Activated B cell treated with CpG ODN at 0.5 μM for 24 hours (primary cell): ENCODE results near the gene UPF1. TPM values are rescaled to one million over a fixed set of nuclear protein-coding genes. Genes with fewer than 3 reads are reported as not detected.

Experiments used
- ATAC-seq: fragments of 200-7000 bp; cut with Tn5 transposase; one replicate; pipeline ENCODE4 v1.10.0; 2021; ENCODE audit warnings: low read depth, mild to moderate bottlenecking, moderate library complexity
- CTCF ChIA-PET: fragments of 350-600 bp; sonication (Branson Sonifier 250); formaldehyde crosslinking; loops from one replicate; lab custom pipeline; 2021; ENCODE audit warnings: antibody characterized with exemption; lab: Charles Lee
- POLR2A ChIA-PET: fragments of 350-600 bp; sonication (Branson Sonifier 250); formaldehyde crosslinking; loops from one replicate; lab custom pipeline; 2021; ENCODE audit warnings: antibody characterized with exemption; lab: Charles Lee
- DNase-seq: peaks from one replicate; pipeline ENCODE4 v3.0.0; 2022
- H3K27ac Mint-ChIP-seq: one replicate; pipeline ENCODE4 v1.8.0; 2020; ENCODE audit warnings: mixed read lengths
- H3K27me3 Mint-ChIP-seq: one replicate; pipeline ENCODE4 v1.8.0; 2021; ENCODE audit warnings: mixed read lengths
- H3K36me3 Mint-ChIP-seq: one replicate; pipeline ENCODE4 v1.8.0; 2021; ENCODE audit warnings: low read depth, mixed read lengths
- H3K4me1 Mint-ChIP-seq: one replicate; pipeline ENCODE4 v1.8.0; 2021; ENCODE audit warnings: mixed read lengths
- H3K4me3 Mint-ChIP-seq: one replicate; pipeline ENCODE4 v1.8.0; 2020; ENCODE audit warnings: mild to moderate bottlenecking, mixed read lengths
- H3K9me3 Mint-ChIP-seq: one replicate; pipeline ENCODE4 v1.8.0; 2020; ENCODE audit warnings: mixed read lengths
- CTCF ChIP-seq: fragments of 200-600 bp; IDR thresholded peaks from one replicate; pipeline ENCODE4 v1.8.0; 2022; ENCODE audit warnings: antibody characterized with exemption, mild to moderate bottlenecking
- intact Hi-C: fragments of 100-400 bp; cut with micrococcal nuclease; formaldehyde crosslinking; loops from one replicate; pipeline ENCODE4 v1.15.1; 2024
- total RNA-seq: library from RNA; stranded (reverse); gene quantifications from 2 replicates; pipeline ENCODE4 v1.2.3, GENCODE V29; 2022

UPF1 gene
- total RNA-seq = 93.2 and 107 TPM in 2 replicates

GRCh38 chr19:18831524-18832305 is at the start of gene UPF1:
TSS of gene UPF1 (plus strand) at chr19:18831959. CDS start at chr19:18832210, 251 bp downstream.
- peak; percentile 84 for ATAC-seq
- peaks cover 5% of the 10 kb centered on the region for H3K9me3 Mint-ChIP-seq
- H3K4me1 Mint-ChIP-seq = peaks cover 35% of the 10 kb centered on the region
- peak within 1 kb of the TSS; percentile 90 for H3K4me3 Mint-ChIP-seq
- H3K36me3 Mint-ChIP-seq = peaks cover 38% of the 10 kb centered on the region
- ChIA-PET CTCF (interaction anchor here (0.8 to 1.9 kb wide), 6 partner anchors 12 to 243 kb away, joined by 3 to 13 read pairs (median 5); partner anchors contain the start of gene REX1BD), POLR2A (interaction anchor here (0.5 to 2.2 kb wide), 23 partner anchors 9 to 400 kb away, joined by 3 to 15 read pairs (median 4); partner anchors contain the start of genes COMP, COPE, CRTC1 and DDX49)
- DNase-seq = peak; percentile 97
- intact Hi-C loops = loop anchor here (1.0 to 5.0 kb wide), 6 partner anchors 88 to 394 kb away; partner anchors contain the start of genes COPE, DDX49, ELL and ISYNA1
- TF ChIP-seq CTCF = no peak
- H3K27ac Mint-ChIP-seq = peak within 1 kb of the TSS; percentile 77
- no peaks in the 10 kb centered on the region for H3K27me3 Mint-ChIP-seq

- POLR2A ChIA-PET = no interaction called here
- CTCF ChIA-PET = no interaction called here
- H3K27me3 Mint-ChIP-seq = peaks cover 31% of the 10 kb centered on the region
- H3K4me1 Mint-ChIP-seq = peaks cover 21% of the 10 kb centered on the region
- TF ChIP-seq CTCF = no peak
- intact Hi-C loops = no loop called here
- H3K36me3 Mint-ChIP-seq = peaks cover under 1% of the 10 kb centered on the region
- H3K27ac Mint-ChIP-seq = no peak overlapping the region
- ATAC-seq (no peak), DNase-seq (no peak)
- no peaks in the 10 kb centered on the region for H3K9me3 Mint-ChIP-seq
- no peak overlapping the region for H3K4me3 Mint-ChIP-seq
These were observed 49.1 kb upstream of the UPF1 start for GRCh38 chr19:18782559-18783225.

- CTCF ChIA-PET = no interaction called here
These were observed 47.6 kb upstream of the UPF1 start for GRCh38 chr19:18783958-18784785.

GRCh38 chr19:18784786-18785120 is 47.0 kb upstream of the UPF1 start:
- intact Hi-C loops = loop anchor here (5.0 kb wide), 1 partner anchor 147 kb away; the partner anchor contains the start of gene KLHL26
- no peak for TF ChIP-seq CTCF
- no peak for DNase-seq
- POLR2A ChIA-PET = no interaction called here
- CTCF ChIA-PET = no interaction called here
- no peak for ATAC-seq
- no peak overlapping the region for H3K4me3 Mint-ChIP-seq
- peaks cover 37% of the 10 kb centered on the region for H3K4me1 Mint-ChIP-seq
- no peaks in the 10 kb centered on the region for H3K9me3 Mint-ChIP-seq
- no peak overlapping the region for H3K27ac Mint-ChIP-seq
- no peaks in the 10 kb centered on the region for H3K36me3 Mint-ChIP-seq
- H3K27me3 Mint-ChIP-seq = peaks cover 42% of the 10 kb centered on the region

More at GRCh38 chr19:18783958-18784785, 47.6 kb upstream of the UPF1 start:
- intact Hi-C loops = no loop called here
- Mint-ChIP-seq H3K9me3 (no peaks in the 10 kb centered on the region), H3K4me3 (no peak overlapping the region), H3K27ac (no peak overlapping the region), H3K36me3 (no peaks in the 10 kb centered on the region), H3K27me3 (peaks cover 38% of the 10 kb centered on the region), H3K4me1 (peaks cover 31% of the 10 kb centered on the region)
- no peak for TF ChIP-seq CTCF
- ATAC-seq (no peak), DNase-seq (no peak)
- POLR2A ChIA-PET = no interaction called here
